HEK293 (cell line): Measurements from ENCODE around the gene TBC1D20.

Experiments
- GLIS2 ChIP-seq: fragments of 450-650 bp; formaldehyde crosslinking; IDR thresholded peaks from 2 replicates; pipeline ENCODE4 v1.5.1; 2016; ENCODE audit warnings: missing biosample characterization, missing genetic modification characterization
- KLF10 ChIP-seq: fragments of 450-650 bp; IDR thresholded peaks from 2 replicates; pipeline ENCODE4 v1.5.1; 2018; ENCODE audit warnings: missing biosample characterization, mild to moderate bottlenecking, missing genetic modification characterization
- KLF9 ChIP-seq: fragments of 450-650 bp; formaldehyde crosslinking; IDR thresholded peaks from 2 replicates; pipeline ENCODE4 v1.5.1; 2016; ENCODE audit warnings: missing biosample characterization, missing genetic modification characterization, low read depth
- MZF1 ChIP-seq: fragments of 450-650 bp; formaldehyde crosslinking; IDR thresholded peaks from 2 replicates; pipeline ENCODE4 v1.5.1; 2017; ENCODE audit warnings: missing biosample characterization, missing genetic modification characterization, borderline replicate concordance
- SCRT1 ChIP-seq: fragments of 450-650 bp; formaldehyde crosslinking; IDR thresholded peaks from 2 replicates; pipeline ENCODE4 v1.5.1; 2016; ENCODE audit warnings: missing biosample characterization, missing genetic modification characterization, borderline replicate concordance
- SP3 ChIP-seq: fragments of 450-650 bp; formaldehyde crosslinking; IDR thresholded peaks from 2 replicates; pipeline ENCODE4 v1.5.1; 2016; ENCODE audit warnings: missing biosample characterization, missing genetic modification characterization
- TRIM28 ChIP-seq: IDR thresholded peaks from 2 replicates; pipeline ENCODE4 v1.6.1; 2011; ENCODE audit warnings: low read length, control low read depth, borderline replicate concordance
- ZEB2 ChIP-seq: fragments of 450-650 bp; formaldehyde crosslinking; IDR thresholded peaks from 2 replicates; pipeline ENCODE4 v1.5.1; 2016; ENCODE audit warnings: missing biosample characterization, missing genetic modification characterization
- ZFHX2 ChIP-seq: fragments of 450-650 bp; formaldehyde crosslinking; conservative IDR thresholded peaks from 2 replicates; pipeline ENCODE4 v1.5.1; 2016; ENCODE audit warnings: missing biosample characterization, missing genetic modification characterization
- ZNF223 ChIP-seq: fragments of 450-650 bp; formaldehyde crosslinking; IDR thresholded peaks from 2 replicates; pipeline ENCODE4 v1.5.1; 2016; ENCODE audit warnings: missing biosample characterization, missing genetic modification characterization
- ZNF311 ChIP-seq: fragments of 450-650 bp; formaldehyde crosslinking; IDR thresholded peaks from 2 replicates; pipeline ENCODE4 v1.5.1; 2017; ENCODE audit warnings: missing biosample characterization, missing genetic modification characterization, borderline replicate concordance
- ZNF530 ChIP-seq: fragments of 450-650 bp; formaldehyde crosslinking; IDR thresholded peaks from 2 replicates; pipeline ENCODE4 v1.5.1; 2016; ENCODE audit warnings: low read depth, missing biosample characterization, missing genetic modification characterization
- ZNF596 ChIP-seq: fragments of 450-650 bp; IDR thresholded peaks from 2 replicates; pipeline ENCODE4 v1.5.0; 2018; ENCODE audit warnings: missing biosample characterization, mild to moderate bottlenecking, missing genetic modification characterization, moderate library complexity
- ZNF610 ChIP-seq: fragments of 450-650 bp; formaldehyde crosslinking; IDR thresholded peaks from 2 replicates; pipeline ENCODE4 v1.5.1; 2016; ENCODE audit warnings: missing biosample characterization, missing genetic modification characterization, borderline replicate concordance
- ZNF660 ChIP-seq: fragments of 450-650 bp; IDR thresholded peaks from 2 replicates; pipeline ENCODE4 v1.5.1; 2018; ENCODE audit warnings: missing biosample characterization, mild to moderate bottlenecking, missing genetic modification characterization
- TF ChIP-seq, protein P1 (sequence below): fragments of 450-650 bp; formaldehyde crosslinking; IDR thresholded peaks from 2 replicates; pipeline ENCODE4 v1.5.1; 2017; ENCODE audit warnings: missing biosample characterization, missing genetic modification characterization
- TF ChIP-seq, protein P2 (sequence below): fragments of 450-650 bp; formaldehyde crosslinking; IDR thresholded peaks from 2 replicates; pipeline ENCODE4 v1.5.1; 2016; ENCODE audit warnings: missing biosample characterization, missing genetic modification characterization
- TF ChIP-seq, protein P3 (sequence below): fragments of 450-650 bp; formaldehyde crosslinking; IDR thresholded peaks from 2 replicates; pipeline ENCODE4 v1.5.1; 2016; ENCODE audit warnings: missing biosample characterization, missing genetic modification characterization
- TF ChIP-seq, protein P4 (sequence below): fragments of 450-650 bp; formaldehyde crosslinking; IDR thresholded peaks from 2 replicates; pipeline ENCODE4 v1.5.1; 2016; ENCODE audit warnings: missing biosample characterization, missing genetic modification characterization
- TF ChIP-seq, protein P5 (sequence below): fragments of 450-650 bp; formaldehyde crosslinking; IDR thresholded peaks from 2 replicates; pipeline ENCODE4 v1.5.1; 2016; ENCODE audit warnings: missing biosample characterization, missing genetic modification characterization
- TF ChIP-seq, protein P6 (sequence below): fragments of 450-650 bp; formaldehyde crosslinking; conservative IDR thresholded peaks from 2 replicates; pipeline ENCODE4 v1.5.1; 2016; ENCODE audit warnings: low read depth, missing biosample characterization, missing genetic modification characterization
- TF ChIP-seq, protein P7 (sequence below): fragments of 450-650 bp; formaldehyde crosslinking; IDR thresholded peaks from 2 replicates; pipeline ENCODE4 v1.5.1; 2016; ENCODE audit warnings: missing biosample characterization, missing genetic modification characterization

The TBC1D20 gene

DNA sequence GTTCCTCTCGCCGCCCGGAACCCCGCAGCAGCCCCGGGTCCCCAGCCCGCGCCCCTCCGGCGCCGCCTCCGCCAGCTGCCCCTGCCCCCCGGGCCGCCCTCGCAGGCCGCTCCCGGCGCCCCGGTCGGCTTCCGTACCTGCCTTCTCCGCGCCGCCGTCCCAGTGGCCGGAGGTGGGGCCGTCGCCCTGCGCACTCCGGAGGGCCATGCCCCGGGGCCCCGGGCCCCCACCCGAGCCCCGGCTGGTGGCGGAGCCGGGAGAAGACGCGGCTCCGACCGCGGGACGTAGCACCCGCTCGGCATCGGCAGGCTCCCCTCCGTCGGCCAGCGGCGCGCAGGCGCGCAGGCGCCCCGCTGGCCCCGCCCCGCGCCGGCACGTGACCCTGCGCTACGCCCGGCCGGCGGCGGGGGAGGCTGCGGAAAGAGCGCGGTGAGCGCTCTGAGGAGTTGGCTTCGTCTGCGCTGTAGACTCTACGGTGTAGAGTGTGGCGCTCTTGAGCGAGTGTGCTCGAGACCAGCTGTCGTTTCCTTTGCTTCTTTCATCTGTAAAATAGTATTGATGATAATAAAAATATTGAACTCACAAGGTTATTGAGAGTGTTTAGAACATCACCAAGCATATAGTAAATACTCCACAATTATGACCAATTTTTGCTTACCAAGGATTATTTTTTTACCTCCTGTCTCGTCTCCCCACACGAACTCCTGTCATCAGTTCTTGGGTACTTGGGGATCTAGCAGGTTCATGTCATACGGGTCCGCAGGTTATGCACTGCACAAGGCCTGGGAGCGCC, at the start of gene TBC1D20 (continued):
- TF ChIP-seq SP3 (tag by site-specific recombination), result 0 out of 2 replicates have a peak, but pooled peaks have one; percentile 3
- no peak for TF ChIP-seq SCRT1 (tag by site-specific recombination)
- TF ChIP-seq ZFHX2 (tag by site-specific recombination), result no peak
- no peak for TF ChIP-seq ZNF530 (tag by site-specific recombination)
- peak; percentile 37; the same call in 1 of the 2 replicates for TF ChIP-seq TRIM28
- TF ChIP-seq GLIS2 (tag by site-specific recombination), result 0 out of 2 replicates have a peak, but pooled peaks have one; percentile 28
- peak; percentile 40; the same call in 1 of the 2 replicates for TF ChIP-seq ZEB2 (tag by site-specific recombination)
- TF ChIP-seq, protein P1, sequence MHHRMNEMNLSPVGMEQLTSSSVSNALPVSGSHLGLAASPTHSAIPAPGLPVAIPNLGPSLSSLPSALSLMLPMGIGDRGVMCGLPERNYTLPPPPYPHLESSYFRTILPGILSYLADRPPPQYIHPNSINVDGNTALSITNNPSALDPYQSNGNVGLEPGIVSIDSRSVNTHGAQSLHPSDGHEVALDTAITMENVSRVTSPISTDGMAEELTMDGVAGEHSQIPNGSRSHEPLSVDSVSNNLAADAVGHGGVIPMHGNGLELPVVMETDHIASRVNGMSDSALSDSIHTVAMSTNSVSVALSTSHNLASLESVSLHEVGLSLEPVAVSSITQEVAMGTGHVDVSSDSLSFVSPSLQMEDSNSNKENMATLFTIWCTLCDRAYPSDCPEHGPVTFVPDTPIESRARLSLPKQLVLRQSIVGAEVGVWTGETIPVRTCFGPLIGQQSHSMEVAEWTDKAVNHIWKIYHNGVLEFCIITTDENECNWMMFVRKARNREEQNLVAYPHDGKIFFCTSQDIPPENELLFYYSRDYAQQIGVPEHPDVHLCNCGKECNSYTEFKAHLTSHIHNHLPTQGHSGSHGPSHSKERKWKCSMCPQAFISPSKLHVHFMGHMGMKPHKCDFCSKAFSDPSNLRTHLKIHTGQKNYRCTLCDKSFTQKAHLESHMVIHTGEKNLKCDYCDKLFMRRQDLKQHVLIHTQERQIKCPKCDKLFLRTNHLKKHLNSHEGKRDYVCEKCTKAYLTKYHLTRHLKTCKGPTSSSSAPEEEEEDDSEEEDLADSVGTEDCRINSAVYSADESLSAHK, result no peak
- no peak for TF ChIP-seq KLF10 (tag by site-specific recombination)
- TF ChIP-seq, protein P2, sequence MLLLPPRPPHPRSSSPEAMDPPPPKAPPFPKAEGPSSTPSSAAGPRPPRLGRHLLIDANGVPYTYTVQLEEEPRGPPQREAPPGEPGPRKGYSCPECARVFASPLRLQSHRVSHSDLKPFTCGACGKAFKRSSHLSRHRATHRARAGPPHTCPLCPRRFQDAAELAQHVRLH, result no peak
- TF ChIP-seq, protein P3, sequence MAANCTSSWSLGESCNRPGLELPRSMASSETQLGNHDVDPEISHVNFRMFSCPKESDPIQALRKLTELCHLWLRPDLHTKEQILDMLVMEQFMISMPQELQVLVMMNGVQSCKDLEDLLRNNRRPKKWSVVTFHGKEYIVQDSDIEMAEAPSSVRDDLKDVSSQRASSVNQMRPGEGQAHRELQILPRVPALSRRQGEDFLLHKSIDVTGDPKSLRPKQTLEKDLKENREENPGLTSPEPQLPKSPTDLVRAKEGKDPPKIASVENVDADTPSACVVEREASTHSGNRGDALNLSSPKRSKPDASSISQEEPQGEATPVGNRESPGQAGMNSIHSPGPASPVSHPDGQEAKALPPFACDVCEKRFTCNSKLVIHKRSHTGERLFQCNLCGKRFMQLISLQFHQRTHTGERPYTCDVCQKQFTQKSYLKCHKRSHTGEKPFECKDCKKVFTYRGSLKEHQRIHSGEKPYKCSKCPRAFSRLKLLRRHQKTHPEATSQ (tag by site-specific recombination), result no peak
- TF ChIP-seq MZF1 (tag by site-specific recombination), result 0 out of 2 replicates have a peak, but pooled peaks have one; percentile 33
- no peak for TF ChIP-seq ZNF311 (tag by site-specific recombination)
- TF ChIP-seq KLF9, result no peak
- TF ChIP-seq, protein P4, sequence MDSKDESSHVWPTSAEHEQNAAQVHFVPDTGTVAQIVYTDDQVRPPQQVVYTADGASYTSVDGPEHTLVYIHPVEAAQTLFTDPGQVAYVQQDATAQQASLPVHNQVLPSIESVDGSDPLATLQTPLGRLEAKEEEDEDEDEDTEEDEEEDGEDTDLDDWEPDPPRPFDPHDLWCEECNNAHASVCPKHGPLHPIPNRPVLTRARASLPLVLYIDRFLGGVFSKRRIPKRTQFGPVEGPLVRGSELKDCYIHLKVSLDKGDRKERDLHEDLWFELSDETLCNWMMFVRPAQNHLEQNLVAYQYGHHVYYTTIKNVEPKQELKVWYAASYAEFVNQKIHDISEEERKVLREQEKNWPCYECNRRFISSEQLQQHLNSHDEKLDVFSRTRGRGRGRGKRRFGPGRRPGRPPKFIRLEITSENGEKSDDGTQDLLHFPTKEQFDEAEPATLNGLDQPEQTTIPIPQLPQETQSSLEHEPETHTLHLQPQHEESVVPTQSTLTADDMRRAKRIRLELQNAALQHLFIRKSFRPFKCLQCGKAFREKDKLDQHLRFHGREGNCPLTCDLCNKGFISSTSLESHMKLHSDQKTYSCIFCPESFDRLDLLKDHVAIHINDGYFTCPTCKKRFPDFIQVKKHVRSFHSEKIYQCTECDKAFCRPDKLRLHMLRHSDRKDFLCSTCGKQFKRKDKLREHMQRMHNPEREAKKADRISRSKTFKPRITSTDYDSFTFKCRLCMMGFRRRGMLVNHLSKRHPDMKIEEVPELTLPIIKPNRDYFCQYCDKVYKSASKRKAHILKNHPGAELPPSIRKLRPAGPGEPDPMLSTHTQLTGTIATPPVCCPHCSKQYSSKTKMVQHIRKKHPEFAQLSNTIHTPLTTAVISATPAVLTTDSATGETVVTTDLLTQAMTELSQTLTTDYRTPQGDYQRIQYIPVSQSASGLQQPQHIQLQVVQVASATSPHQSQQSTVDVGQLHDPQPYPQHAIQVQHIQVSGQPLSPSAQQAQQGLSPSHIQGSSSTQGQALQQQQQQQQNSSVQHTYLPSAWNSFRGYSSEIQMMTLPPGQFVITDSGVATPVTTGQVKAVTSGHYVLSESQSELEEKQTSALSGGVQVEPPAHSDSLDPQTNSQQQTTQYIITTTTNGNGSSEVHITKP (tag by site-specific recombination), result peak; percentile 22; the same call in 1 of the 2 replicates
- TF ChIP-seq ZNF596 (tag by site-specific recombination), result peak; percentile 54; the same call in 1 of the 2 replicates
- TF ChIP-seq, protein P5, sequence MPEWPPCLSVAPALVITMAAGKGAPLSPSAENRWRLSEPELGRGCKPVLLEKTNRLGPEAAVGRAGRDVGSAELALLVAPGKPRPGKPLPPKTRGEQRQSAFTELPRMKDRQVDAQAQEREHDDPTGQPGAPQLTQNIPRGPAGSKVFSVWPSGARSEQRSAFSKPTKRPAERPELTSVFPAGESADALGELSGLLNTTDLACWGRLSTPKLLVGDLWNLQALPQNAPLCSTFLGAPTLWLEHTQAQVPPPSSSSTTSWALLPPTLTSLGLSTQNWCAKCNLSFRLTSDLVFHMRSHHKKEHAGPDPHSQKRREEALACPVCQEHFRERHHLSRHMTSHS (tag by site-specific recombination), result no peak
- TF ChIP-seq, protein P6, sequence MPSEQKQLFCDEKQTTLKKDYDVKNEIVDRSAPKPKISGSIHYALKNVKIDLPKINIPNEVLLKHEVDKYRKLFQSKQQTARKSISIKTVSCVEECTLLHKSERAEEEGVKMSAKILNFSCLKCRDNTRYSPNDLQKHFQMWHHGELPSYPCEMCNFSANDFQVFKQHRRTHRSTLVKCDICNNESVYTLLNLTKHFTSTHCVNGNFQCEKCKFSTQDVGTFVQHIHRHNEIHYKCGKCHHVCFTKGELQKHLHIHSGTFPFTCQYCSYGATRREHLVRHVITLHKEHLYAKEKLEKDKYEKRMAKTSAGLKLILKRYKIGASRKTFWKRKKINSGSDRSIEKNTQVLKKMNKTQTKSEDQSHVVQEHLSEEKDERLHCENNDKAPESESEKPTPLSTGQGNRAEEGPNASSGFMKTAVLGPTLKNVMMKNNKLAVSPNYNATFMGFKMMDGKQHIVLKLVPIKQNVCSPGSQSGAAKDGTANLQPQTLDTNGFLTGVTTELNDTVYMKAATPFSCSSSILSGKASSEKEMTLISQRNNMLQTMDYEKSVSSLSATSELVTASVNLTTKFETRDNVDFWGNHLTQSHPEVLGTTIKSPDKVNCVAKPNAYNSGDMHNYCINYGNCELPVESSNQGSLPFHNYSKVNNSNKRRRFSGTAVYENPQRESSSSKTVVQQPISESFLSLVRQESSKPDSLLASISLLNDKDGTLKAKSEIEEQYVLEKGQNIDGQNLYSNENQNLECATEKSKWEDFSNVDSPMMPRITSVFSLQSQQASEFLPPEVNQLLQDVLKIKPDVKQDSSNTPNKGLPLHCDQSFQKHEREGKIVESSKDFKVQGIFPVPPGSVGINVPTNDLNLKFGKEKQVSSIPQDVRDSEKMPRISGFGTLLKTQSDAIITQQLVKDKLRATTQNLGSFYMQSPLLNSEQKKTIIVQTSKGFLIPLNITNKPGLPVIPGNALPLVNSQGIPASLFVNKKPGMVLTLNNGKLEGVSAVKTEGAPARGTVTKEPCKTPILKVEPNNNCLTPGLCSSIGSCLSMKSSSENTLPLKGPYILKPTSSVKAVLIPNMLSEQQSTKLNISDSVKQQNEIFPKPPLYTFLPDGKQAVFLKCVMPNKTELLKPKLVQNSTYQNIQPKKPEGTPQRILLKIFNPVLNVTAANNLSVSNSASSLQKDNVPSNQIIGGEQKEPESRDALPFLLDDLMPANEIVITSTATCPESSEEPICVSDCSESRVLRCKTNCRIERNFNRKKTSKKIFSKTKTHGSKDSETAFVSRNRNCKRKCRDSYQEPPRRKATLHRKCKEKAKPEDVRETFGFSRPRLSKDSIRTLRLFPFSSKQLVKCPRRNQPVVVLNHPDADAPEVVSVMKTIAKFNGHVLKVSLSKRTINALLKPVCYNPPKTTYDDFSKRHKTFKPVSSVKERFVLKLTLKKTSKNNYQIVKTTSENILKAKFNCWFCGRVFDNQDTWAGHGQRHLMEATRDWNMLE, result 0 out of 2 replicates have a peak, but pooled peaks have one; percentile 25
- TF ChIP-seq, protein P7, sequence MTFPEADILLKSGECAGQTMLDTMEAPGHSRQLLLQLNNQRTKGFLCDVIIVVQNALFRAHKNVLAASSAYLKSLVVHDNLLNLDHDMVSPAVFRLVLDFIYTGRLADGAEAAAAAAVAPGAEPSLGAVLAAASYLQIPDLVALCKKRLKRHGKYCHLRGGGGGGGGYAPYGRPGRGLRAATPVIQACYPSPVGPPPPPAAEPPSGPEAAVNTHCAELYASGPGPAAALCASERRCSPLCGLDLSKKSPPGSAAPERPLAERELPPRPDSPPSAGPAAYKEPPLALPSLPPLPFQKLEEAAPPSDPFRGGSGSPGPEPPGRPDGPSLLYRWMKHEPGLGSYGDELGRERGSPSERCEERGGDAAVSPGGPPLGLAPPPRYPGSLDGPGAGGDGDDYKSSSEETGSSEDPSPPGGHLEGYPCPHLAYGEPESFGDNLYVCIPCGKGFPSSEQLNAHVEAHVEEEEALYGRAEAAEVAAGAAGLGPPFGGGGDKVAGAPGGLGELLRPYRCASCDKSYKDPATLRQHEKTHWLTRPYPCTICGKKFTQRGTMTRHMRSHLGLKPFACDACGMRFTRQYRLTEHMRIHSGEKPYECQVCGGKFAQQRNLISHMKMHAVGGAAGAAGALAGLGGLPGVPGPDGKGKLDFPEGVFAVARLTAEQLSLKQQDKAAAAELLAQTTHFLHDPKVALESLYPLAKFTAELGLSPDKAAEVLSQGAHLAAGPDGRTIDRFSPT (tag by site-specific recombination), result no peak
- no peak for TF ChIP-seq ZNF223 (tag by site-specific recombination)
- TF ChIP-seq ZNF660 (tag by site-specific recombination), result 0 out of 2 replicates have a peak, but pooled peaks have one; percentile 60
- TF ChIP-seq ZNF610 (tag by site-specific recombination), result 0 out of 2 replicates have a peak, but pooled peaks have one; percentile 30
- TF ChIP-seq, all 188 proteins: peak for 18
